Osteoblast (primary cell): ENCODE data around the gene GHITM. TPM values are rescaled to one million over a fixed set of nuclear protein-coding genes. Genes with fewer than 3 reads are reported as not detected.

ENCODE experiments used
- DNase-seq: peaks from one replicate; pipeline ENCODE4 v3.0.0; 2011; ENCODE audit warnings: low spot score, mixed read lengths; ENCODE audit not compliant: insufficient read length; ENCODE audit errors: missing footprints
- H2AFZ ChIP-seq: 2 replicates; pipeline ENCODE4 v1.6.0; 2011; ENCODE audit warnings: mild to moderate bottlenecking, low read length
- H3K27ac ChIP-seq: 2 replicates; pipeline ENCODE4 v1.5.1; 2011; ENCODE audit warnings: mild to moderate bottlenecking, low read depth, low read length, moderate library complexity
- H3K27me3 ChIP-seq: 2 replicates; pipeline ENCODE4 v1.6.0; 2012; ENCODE audit warnings: mild to moderate bottlenecking, control low read depth, inconsistent platforms, low read length, moderate library complexity; ENCODE audit not compliant: insufficient read depth
- H3K36me3 ChIP-seq: 2 replicates; pipeline ENCODE4 v1.5.1; 2011; ENCODE audit warnings: mild to moderate bottlenecking, low read length, control low read depth, moderate library complexity; ENCODE audit not compliant: insufficient read depth
- H3K4me1 ChIP-seq: 2 replicates; pipeline ENCODE4 v1.5.1; 2011; ENCODE audit warnings: mild to moderate bottlenecking, low read length, control low read depth, moderate library complexity; ENCODE audit not compliant: insufficient read depth
- H3K4me2 ChIP-seq: 2 replicates; pipeline ENCODE4 v1.6.0; 2011; ENCODE audit warnings: mild to moderate bottlenecking, low read length; ENCODE audit not compliant: insufficient read depth
- H3K4me3 ChIP-seq: fragments of 200-600 bp; sonication (generic); 3 replicates; pipeline ENCODE4 v1.5.1; 2012; ENCODE audit warnings: mild to moderate bottlenecking, low read length, inconsistent platforms; ENCODE audit not compliant: insufficient read depth
- H3K79me2 ChIP-seq: 2 replicates; pipeline ENCODE4 v1.6.0; 2012; ENCODE audit warnings: mild to moderate bottlenecking, low read length, control low read depth, inconsistent platforms; ENCODE audit not compliant: insufficient read depth
- H3K9me3 ChIP-seq: 2 replicates; pipeline ENCODE4 v1.5.1; 2011; ENCODE audit warnings: low read depth, low read length, control low read depth
- H4K20me1 ChIP-seq: 2 replicates; pipeline ENCODE4 v1.6.0; 2012; ENCODE audit warnings: mild to moderate bottlenecking, low read length, control low read depth; ENCODE audit not compliant: insufficient read depth
- total RNA-seq: library from RNA; depleted of rRNA; stranded (reverse); fragments of >200 nt; gene quantifications from 2 replicates; pipeline ENCODE4 v1.2.3, GENCODE V29; 2012
- TF ChIP-seq, protein P1 (sequence below): IDR thresholded peaks from 2 replicates; pipeline ENCODE4 v1.5.1; 2011; ENCODE audit warnings: mild to moderate bottlenecking, low read depth, low read length, moderate library complexity; ENCODE audit errors: extremely low read depth

GHITM gene
- total RNA-seq, 1 donor, result 189 TPM

DNA sequence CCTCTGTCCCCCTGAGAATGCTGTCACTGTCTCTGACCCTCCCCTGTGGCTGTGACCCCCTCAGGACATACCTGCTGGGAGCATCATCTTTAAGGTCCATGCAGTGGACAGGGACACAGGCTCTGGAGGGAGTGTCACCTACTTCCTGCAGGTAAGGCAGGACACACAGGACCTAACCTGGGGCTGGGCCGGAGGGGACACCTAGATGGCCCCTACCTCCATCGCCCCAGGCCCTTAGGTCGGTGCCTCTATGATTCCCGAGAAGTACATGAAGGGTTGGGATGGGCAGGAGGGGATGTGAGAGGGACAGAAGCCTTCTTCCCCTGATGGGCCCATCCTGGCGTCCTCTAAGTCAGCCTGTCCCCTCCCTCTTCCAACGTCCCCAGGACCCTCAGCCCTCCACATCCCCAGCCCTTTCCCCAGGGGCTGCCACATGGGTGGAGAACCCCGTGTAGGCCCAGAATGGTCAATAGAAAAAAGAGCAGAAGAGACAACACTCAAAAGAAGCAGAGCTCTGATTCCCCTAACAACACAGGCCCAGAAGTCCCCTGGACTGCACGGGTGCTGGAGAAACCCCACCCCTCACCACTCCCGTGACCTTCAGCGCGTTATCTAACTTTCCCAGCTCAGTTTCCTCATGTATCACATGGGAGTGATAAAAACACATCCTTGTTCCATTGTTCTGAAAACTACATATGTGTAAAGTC is 61.4 kb downstream of the GHITM start:
- H4K20me1 ChIP-seq, result no peaks in the 10 kb centered on the region
- TF ChIP-seq, protein P1, sequence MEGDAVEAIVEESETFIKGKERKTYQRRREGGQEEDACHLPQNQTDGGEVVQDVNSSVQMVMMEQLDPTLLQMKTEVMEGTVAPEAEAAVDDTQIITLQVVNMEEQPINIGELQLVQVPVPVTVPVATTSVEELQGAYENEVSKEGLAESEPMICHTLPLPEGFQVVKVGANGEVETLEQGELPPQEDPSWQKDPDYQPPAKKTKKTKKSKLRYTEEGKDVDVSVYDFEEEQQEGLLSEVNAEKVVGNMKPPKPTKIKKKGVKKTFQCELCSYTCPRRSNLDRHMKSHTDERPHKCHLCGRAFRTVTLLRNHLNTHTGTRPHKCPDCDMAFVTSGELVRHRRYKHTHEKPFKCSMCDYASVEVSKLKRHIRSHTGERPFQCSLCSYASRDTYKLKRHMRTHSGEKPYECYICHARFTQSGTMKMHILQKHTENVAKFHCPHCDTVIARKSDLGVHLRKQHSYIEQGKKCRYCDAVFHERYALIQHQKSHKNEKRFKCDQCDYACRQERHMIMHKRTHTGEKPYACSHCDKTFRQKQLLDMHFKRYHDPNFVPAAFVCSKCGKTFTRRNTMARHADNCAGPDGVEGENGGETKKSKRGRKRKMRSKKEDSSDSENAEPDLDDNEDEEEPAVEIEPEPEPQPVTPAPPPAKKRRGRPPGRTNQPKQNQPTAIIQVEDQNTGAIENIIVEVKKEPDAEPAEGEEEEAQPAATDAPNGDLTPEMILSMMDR, result no peak
- DNase-seq, result no peak
- H3K4me1 ChIP-seq, result no peaks in the 10 kb centered on the region
- H3K36me3 ChIP-seq, result no peaks in the 10 kb centered on the region
- no peak overlapping the region for H3K27ac ChIP-seq
- no peak overlapping the region for H2AFZ ChIP-seq
- H3K9me3 ChIP-seq, result no peaks in the 10 kb centered on the region
- no peaks in the 10 kb centered on the region for H3K79me2 ChIP-seq
- H3K4me3 ChIP-seq, result no peak overlapping the region
- peaks cover 5% of the 10 kb centered on the region for H3K27me3 ChIP-seq
- H3K4me2 ChIP-seq, result no peak overlapping the region

DNA sequence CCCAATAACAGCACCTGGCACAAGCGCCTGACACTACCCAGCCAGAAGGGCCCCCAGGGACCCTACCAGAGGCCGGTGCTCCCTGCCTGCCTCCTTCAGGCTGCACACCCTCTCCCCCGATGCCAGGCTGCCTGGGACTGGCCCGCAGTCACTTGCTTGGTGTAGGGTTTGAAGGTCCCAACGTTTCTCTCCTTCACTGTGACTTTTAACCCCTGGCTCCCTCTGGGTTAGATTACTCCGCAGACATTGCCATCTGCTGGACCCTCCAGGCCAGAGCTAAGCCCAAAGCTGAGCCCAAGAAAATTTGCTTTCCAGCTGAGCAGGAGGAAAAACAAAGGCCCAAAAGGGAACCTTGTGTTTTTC is 61.9 kb downstream of the GHITM start:
- Histone ChIP-seq H3K36me3 (no peaks in the 10 kb centered on the region), H3K4me2 (no peak overlapping the region), H3K9me3 (no peaks in the 10 kb centered on the region), H3K79me2 (no peaks in the 10 kb centered on the region), H3K27me3 (peaks cover 3% of the 10 kb centered on the region), H2AFZ (no peak overlapping the region), H3K4me3 (no peak overlapping the region), H4K20me1 (no peaks in the 10 kb centered on the region), H3K27ac (no peak overlapping the region), H3K4me1 (no peaks in the 10 kb centered on the region)
- TF ChIP-seq, protein P1, result no peak
- DNase-seq, result no peak

DNA sequence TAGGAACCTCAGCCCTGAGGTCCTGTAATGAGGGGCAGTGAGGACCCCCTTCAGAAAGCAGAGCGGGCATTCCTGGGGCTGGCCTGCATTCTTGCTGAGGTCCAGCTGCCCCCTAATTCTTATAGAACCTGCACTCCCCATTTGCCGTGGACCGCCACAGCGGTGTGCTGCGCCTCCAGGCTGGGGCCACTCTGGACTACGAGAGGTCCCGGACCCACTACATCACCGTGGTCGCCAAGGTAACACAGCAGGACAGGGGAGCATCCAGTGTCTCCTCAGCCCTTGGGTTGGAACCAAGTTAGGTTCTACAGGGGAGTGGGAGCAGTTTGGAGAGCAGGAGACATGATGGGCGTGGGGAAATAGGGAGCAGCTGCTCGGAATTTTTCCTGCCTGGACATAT is 62.4 kb downstream of the GHITM start:
- no peaks in the 10 kb centered on the region for H3K9me3 ChIP-seq
- H3K4me1 ChIP-seq, result no peaks in the 10 kb centered on the region
- H3K4me3 ChIP-seq, result no peak overlapping the region
- peaks cover 3% of the 10 kb centered on the region for H3K27me3 ChIP-seq
- no peak overlapping the region for H2AFZ ChIP-seq
- DNase-seq, result no peak
- H3K36me3 ChIP-seq, result no peaks in the 10 kb centered on the region
- TF ChIP-seq, protein P1, result no peak
- no peaks in the 10 kb centered on the region for H3K79me2 ChIP-seq
- H3K4me2 ChIP-seq, result no peak overlapping the region
- H4K20me1 ChIP-seq, result no peaks in the 10 kb centered on the region
- H3K27ac ChIP-seq, result no peak overlapping the region

DNA sequence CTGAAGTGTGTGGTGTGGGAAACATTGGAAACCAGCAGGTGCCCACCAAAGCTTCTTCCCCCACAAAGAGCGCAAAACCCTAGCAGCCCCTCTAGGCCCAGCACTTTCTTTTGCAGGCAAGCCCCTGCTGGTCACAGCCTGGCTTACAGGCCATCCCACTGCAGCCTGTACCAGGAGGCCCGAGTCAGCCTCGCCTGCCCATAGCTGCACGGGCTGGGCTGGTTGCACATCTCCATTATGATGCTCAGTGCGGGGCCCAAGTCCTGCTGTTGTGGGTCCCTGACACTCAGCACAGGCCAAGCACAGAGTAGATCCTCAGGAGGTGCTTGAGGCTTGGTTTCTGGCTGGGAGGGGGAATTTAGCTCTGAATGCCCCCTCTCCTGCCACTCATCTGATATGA is 63.0 kb downstream of the GHITM start:
- no peak overlapping the region for H2AFZ ChIP-seq
- no peaks in the 10 kb centered on the region for H3K79me2 ChIP-seq
- H3K9me3 ChIP-seq, result no peaks in the 10 kb centered on the region
- TF ChIP-seq, protein P1, result no peak
- no peaks in the 10 kb centered on the region for H3K36me3 ChIP-seq
- no peak overlapping the region for H3K4me3 ChIP-seq
- DNase-seq, result no peak
- no peak overlapping the region for H3K4me2 ChIP-seq
- H3K27me3 ChIP-seq, result peaks cover 3% of the 10 kb centered on the region
- H3K27ac ChIP-seq, result no peak overlapping the region
- no peaks in the 10 kb centered on the region for H3K4me1 ChIP-seq
- H4K20me1 ChIP-seq, result no peaks in the 10 kb centered on the region

Other genes with a start within 250 kb of the GHITM start
- not detected in 2 replicates for gene GPR15LG, start 34.3 kb downstream of the GHITM start, total RNA-seq
- under 0.01 TPM in 1 of 2 replicates, not detected in the other for gene CDHR1, start 55.0 kb downstream of the GHITM start, total RNA-seq
- not detected in 2 replicates for gene LRIT2, start 86.0 kb downstream of the GHITM start, total RNA-seq
- gene LRIT1, start 102.0 kb downstream of the GHITM start, total RNA-seq, result not detected in 2 replicates
- gene RGR, start 105.5 kb downstream of the GHITM start, total RNA-seq, result not detected in 2 replicates
- gene CCSER2, start 189.1 kb downstream of the GHITM start, total RNA-seq, result 56.0 and 58.3 TPM in 2 replicates